ENCODE measurements around the gene TGFBR3.

DNA sequence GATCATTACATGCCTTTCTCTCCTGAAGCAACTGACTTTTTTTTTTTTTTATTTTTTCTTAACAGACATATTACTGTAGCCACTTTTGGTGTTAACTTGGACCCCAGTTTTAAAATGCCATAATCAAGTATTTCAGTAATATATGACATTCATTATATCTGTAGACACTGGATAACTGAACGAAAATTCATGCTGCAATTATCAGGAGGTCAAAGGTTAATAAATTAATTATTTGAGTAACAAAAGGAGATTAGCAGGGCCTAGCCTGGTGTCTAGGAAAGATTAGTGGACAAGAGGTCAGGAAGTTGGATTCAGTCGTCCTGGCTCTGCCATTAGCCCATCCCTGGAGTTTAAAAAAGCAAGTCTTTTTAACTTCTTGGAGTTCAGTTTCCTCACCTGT, 168.1 kb downstream of the TGFBR3 start:
- TF ChIP-seq, protein P1, sequence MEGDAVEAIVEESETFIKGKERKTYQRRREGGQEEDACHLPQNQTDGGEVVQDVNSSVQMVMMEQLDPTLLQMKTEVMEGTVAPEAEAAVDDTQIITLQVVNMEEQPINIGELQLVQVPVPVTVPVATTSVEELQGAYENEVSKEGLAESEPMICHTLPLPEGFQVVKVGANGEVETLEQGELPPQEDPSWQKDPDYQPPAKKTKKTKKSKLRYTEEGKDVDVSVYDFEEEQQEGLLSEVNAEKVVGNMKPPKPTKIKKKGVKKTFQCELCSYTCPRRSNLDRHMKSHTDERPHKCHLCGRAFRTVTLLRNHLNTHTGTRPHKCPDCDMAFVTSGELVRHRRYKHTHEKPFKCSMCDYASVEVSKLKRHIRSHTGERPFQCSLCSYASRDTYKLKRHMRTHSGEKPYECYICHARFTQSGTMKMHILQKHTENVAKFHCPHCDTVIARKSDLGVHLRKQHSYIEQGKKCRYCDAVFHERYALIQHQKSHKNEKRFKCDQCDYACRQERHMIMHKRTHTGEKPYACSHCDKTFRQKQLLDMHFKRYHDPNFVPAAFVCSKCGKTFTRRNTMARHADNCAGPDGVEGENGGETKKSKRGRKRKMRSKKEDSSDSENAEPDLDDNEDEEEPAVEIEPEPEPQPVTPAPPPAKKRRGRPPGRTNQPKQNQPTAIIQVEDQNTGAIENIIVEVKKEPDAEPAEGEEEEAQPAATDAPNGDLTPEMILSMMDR (IDR thresholded peaks at IDR 0.05) = no peak
- no peak for TF ChIP-seq POLR2A (IDR thresholded peaks at IDR 0.05)
